ENCODE data around the gene PRLR.
"Not testable (repeated sequence)": the region's sequence is repeated elsewhere in the genome, so short reads cannot be mapped to it uniquely, and the experiment has no call there.

The PRLR gene

GRCh38 chr5:35253582-35253981 lies 23.3 kb upstream of the PRLR start:
- no peak for DNase-seq (ENCODE audit: low spot score)
- TF ChIP-seq, protein P1, sequence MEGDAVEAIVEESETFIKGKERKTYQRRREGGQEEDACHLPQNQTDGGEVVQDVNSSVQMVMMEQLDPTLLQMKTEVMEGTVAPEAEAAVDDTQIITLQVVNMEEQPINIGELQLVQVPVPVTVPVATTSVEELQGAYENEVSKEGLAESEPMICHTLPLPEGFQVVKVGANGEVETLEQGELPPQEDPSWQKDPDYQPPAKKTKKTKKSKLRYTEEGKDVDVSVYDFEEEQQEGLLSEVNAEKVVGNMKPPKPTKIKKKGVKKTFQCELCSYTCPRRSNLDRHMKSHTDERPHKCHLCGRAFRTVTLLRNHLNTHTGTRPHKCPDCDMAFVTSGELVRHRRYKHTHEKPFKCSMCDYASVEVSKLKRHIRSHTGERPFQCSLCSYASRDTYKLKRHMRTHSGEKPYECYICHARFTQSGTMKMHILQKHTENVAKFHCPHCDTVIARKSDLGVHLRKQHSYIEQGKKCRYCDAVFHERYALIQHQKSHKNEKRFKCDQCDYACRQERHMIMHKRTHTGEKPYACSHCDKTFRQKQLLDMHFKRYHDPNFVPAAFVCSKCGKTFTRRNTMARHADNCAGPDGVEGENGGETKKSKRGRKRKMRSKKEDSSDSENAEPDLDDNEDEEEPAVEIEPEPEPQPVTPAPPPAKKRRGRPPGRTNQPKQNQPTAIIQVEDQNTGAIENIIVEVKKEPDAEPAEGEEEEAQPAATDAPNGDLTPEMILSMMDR (IDR thresholded peaks at IDR 0.05; ENCODE audit: extremely low read depth, insufficient read depth, missing control alignments): no peak
- in situ Hi-C loops (cut with MboI; ENCODE audit: low pct_unique_long_range_greater_than_20kb, low sequenced_read_pairs, unreplicated experiment): no loop called here

DNA sequence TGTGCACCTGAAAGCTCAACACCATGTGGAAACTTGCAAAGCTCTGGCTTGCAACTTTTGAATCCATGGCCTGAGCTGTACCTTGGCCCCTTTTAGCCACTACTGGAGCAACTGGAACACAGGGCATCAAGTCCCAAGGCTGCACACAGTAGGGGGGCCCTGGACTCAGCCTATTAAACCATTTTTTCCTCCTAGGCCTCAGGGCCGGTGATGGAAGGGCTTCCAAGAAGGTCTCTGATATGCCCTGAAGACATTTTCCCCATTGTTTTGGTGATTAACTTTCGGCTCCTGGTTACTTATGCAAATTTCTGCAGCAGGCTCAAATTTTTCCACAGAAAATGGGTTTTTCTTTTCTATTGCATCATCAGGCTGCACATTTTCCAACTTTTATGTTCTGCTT lies 22.7 kb upstream of the PRLR start:
- no peak for DNase-seq (ENCODE audit: low spot score)
- TF ChIP-seq, protein P1 (IDR thresholded peaks at IDR 0.05; ENCODE audit: extremely low read depth, insufficient read depth, missing control alignments): no peak
- in situ Hi-C loops (cut with MboI; ENCODE audit: low pct_unique_long_range_greater_than_20kb, low sequenced_read_pairs, unreplicated experiment): no loop called here

GRCh38 chr5:35248843-35249780 lies 18.8 kb upstream of the PRLR start:
- TF ChIP-seq, protein P1 (IDR thresholded peaks at IDR 0.05; ENCODE audit: extremely low read depth, insufficient read depth, missing control alignments): no peak
- in situ Hi-C loops (cut with MboI; ENCODE audit: low pct_unique_long_range_greater_than_20kb, low sequenced_read_pairs, unreplicated experiment): no loop called here
- DNase-seq (ENCODE audit: low spot score): no peak

- in situ Hi-C loops (cut with MboI; ENCODE audit: low pct_unique_long_range_greater_than_20kb, low sequenced_read_pairs, unreplicated experiment): no loop called here
- DNase-seq (ENCODE audit: low spot score): no peak
- TF ChIP-seq, protein P1 (IDR thresholded peaks at IDR 0.05; ENCODE audit: extremely low read depth, insufficient read depth, missing control alignments): no peak
These were observed 17.4 kb upstream of the PRLR start for GRCh38 chr5:35247648-35248034.

GRCh38 chr5:35246900-35247647 lies 16.8 kb upstream of the PRLR start:
- in situ Hi-C loops (cut with MboI; ENCODE audit: low pct_unique_long_range_greater_than_20kb, low sequenced_read_pairs, unreplicated experiment): no loop called here
- TF ChIP-seq, protein P1 (IDR thresholded peaks at IDR 0.05; ENCODE audit: extremely low read depth, insufficient read depth, missing control alignments): no peak
- DNase-seq (ENCODE audit: low spot score): no peak

DNA sequence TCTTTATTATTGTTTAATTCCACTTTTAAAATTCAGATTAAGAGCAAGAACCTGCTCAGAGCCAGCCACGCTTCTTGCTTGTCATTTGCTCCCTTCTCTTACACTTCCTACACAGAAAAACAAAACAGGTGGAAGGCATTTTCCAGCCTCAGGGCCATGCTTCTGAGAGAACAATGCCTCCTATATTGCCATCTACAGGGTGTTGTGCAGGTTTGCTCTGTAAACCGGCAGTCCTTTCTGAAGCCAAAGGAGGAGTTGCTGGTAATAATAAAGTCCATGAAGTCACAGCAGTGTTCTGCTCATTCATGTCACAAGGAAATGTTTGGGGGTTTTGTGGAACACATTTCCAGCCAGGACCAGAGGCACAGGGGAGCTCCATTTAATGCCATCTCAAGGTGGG lies 16.1 kb upstream of the PRLR start:
- TF ChIP-seq, protein P1 (IDR thresholded peaks at IDR 0.05; ENCODE audit: extremely low read depth, insufficient read depth, missing control alignments): no peak
- no peak for DNase-seq (ENCODE audit: low spot score)
- in situ Hi-C loops (cut with MboI; ENCODE audit: low pct_unique_long_range_greater_than_20kb, low sequenced_read_pairs, unreplicated experiment): no loop called here

- in situ Hi-C loops (cut with MboI; ENCODE audit: low pct_unique_long_range_greater_than_20kb, low sequenced_read_pairs, unreplicated experiment); DNase-seq (ENCODE audit: low spot score): not testable (repeated sequence)
These were observed 15.1 kb upstream of the PRLR start for GRCh38 chr5:35245371-35245770.

Measured in GM13977 (cell line).